MV-4-11 (cell line): ENCODE results near the gene TBC1D1.
A peak's percentile ranks its signal among the peaks of the same experiment; 100 is the strongest.

Source experiments
- DNase-seq: peaks from one replicate; lab custom pipeline; 2025; lab: John Stamatoyannopoulos, UW

Gene TBC1D1

GRCh38 chr4:38078590-38079421, 187.9 kb downstream of the TBC1D1 start:
- DNase-seq = peak; percentile 15

GRCh38 chr4:38080061-38080974, 189.4 kb downstream of the TBC1D1 start:
- DNase-seq = no peak

GRCh38 chr4:38082021-38082420, 191.1 kb downstream of the TBC1D1 start:
- no peak for DNase-seq

- DNase-seq = no peak
Observed at GRCh38 chr4:38082424-38083385, 191.8 kb downstream of the TBC1D1 start.

GRCh38 chr4:38084877-38085711, 194.2 kb downstream of the TBC1D1 start:
- DNase-seq = no peak

DNA sequence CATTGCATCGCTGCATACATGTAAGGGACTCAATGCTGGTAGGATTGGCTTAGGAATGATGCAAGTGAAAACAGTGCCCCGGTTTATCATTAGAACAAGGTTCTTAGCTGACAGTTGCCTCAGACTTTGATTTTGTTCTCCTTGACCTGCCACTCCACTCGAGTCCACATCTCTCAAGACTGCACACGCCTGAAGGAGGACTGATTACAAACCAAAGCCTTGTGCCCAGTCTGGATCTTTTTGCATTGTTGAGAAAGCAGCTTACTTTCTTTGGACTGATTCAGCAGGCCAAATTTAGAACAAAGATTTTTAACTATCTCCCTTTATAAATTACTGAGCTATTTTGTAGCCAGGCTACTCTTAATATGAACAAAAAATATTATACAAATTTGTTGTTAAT, 194.9 kb downstream of the TBC1D1 start:
- DNase-seq = no peak

DNA sequence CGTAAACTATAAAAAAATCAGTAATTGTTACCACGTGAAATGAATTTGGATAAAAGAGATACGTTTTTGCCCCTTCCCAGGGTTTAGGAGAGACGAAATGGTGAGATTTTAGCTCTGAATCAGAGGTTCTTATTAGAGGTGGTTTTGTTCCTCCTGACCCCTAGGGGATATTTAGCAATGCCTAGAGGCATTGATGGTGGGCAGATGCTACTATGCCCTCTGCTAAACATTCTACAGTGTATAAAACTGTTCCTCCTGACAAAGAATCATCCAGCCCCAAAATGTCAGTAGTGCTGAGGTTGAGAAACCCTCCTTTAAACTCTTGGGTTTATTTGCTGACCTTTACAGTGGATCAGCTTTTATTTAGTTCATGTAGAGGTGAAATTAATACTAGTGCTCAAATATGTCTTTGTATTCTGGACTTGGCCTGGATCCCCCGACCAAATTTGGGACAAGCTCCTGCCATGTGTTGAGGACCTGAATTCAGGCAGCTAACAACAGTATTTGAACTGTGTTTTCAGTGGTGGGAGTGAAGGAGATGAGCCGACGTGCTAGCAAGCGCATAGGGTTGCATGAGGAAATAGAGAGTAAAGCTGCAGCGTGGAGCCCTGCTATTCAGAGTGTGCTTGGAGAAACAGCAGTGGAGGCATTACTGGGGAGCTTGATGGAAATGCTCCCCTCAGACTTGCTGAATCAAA, 195.4 kb downstream of the TBC1D1 start:
- no peak for DNase-seq

DNA sequence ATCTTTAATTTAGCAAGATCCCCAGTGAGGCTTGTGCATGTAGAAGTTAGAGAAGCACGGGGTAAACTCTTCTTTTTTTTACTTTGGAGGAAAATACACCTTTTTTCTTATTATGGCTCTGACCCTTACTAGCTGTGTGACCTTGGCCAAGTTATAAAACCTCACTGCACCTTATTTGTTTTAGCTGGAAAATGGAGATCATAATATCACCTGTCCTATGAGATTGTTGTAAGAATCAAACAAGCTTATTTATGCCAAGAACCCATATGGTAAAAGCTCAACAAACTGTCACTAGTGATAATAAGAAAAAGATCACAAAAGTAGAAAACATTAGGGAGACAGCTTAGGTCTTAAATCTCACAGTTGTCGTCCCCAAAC, 196.0 kb downstream of the TBC1D1 start:
- no peak for DNase-seq

GRCh38 chr4:38088321-38088720, 197.4 kb downstream of the TBC1D1 start:
- DNase-seq = no peak

GRCh38 chr4:38089961-38090360, 199.1 kb downstream of the TBC1D1 start:
- no peak for DNase-seq

GRCh38 chr4:38090455-38091246, 199.8 kb downstream of the TBC1D1 start:
- DNase-seq = no peak

GRCh38 chr4:38091636-38092035, 200.8 kb downstream of the TBC1D1 start:
- DNase-seq = no peak

GRCh38 chr4:38092701-38093100, 201.8 kb downstream of the TBC1D1 start:
- no peak for DNase-seq

- no peak for DNase-seq
Observed at GRCh38 chr4:38094419-38094818, 203.5 kb downstream of the TBC1D1 start.

DNA sequence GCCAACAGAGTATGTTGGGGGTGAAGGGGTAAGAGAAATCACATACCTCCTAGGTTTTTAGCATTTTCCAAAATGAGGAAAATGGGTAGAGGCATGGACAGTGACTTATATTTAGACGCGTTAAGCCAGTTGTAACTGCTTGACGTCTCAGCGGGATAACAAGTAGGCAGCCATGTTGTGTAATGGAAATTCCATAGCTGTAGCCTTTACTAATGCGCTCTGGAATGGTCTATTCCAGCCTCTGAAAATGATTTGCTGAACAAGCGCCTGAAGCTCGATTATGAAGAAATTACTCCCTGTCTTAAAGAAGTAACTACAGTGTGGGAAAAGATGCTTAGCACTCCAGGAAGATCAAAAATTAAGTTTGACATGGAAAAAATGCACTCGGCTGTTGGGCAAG, 204.8 kb downstream of the TBC1D1 start:
- no peak for DNase-seq

GRCh38 chr4:38097818-38098217, 206.9 kb downstream of the TBC1D1 start:
- DNase-seq = no peak

GRCh38 chr4:38099020-38099600, 208.2 kb downstream of the TBC1D1 start:
- DNase-seq = no peak

- no peak for DNase-seq
Observed at GRCh38 chr4:38099908-38100407, 209.1 kb downstream of the TBC1D1 start.
